ENCODE measurements around the gene FAM222B.

Gene FAM222B

DNA sequence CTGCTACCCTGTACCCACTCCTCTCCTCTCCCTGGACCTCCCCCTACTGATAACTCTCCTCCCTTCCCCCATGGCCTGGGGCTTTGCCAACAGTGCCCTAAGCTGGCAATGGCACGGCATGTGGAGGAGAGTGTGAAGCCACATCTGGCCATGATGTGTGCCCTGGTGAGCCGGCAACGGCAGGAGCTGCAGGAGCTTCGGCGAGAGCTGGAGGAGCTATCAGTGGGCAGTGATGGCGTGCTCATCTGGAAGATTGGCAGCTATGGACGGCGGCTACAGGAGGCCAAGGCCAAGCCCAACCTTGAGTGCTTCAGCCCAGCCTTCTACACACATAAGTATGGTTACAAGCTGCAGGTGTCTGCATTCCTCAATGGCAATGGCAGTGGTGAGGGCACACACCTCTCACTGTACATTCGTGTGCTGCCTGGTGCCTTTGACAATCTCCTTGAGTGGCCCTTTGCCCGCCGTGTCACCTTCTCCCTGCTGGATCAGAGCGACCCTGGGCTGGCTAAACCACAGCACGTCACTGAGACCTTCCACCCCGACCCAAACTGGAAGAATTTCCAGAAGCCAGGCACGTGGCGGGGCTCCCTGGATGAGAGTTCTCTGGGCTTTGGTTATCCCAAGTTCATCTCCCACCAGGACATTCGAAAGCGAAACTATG lies 93.6 kb downstream of the FAM222B start:
- peak in 1 of 10 donors; percentile 85 for DNase-seq

GRCh38 chr17:28747801-28748750 lies 94.5 kb downstream of the FAM222B start:
- intact Hi-C loops (cut with DNase I), result no loop called here
- peak in 1 of 10 donors; percentile 81 for DNase-seq

More for the DNA sequence above, 93.6 kb downstream of the FAM222B start:
- intact Hi-C loops (cut with DNase I), result no loop called here

DNA sequence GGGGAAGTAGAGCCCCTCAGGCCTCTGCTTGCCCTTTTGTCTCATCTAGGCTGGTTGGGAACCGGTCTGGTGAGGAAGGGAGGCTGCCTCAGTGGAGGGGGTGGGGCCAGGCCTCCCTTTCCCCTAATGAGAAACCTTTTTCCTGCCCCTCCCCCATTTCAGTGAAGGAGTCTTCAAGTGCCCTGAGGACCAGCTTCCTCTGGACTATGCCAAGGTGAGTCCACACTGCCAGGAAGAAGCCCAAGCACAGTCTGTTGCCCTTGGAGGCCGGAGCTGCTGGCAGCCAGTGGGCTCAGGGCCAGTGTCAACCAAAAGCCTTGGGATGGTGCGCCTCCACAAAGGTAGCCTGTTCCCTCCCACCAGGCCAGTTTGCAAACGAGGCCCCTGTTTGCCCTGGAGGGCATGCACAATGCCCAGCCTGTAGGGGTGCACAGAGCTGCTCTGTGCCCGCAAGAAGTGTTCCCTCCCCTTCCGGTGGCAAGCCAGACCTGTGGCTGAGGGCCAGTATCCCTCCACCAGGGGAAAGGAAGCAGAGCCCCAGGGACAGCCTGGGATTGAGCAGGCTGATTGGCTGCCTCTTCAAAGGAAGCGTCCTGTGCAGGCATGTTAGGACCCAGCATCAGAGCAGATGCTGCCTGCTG lies 95.4 kb downstream of the FAM222B start:
- DNase-seq, result peak in 8 of 10 donors; percentile 48 to 96 (median 72)
- intact Hi-C loops (cut with DNase I), result no loop called here

- intact Hi-C loops (cut with DNase I), result no loop called here
- peak in 7 of 10 donors; percentile 55 to 95 (median 70) for DNase-seq
Measured at GRCh38 chr17:28746611-28747050, 96.0 kb downstream of the FAM222B start.

GRCh38 chr17:28745786-28746411 lies 96.7 kb downstream of the FAM222B start:
- DNase-seq, result peak in 1 of 10 donors; percentile 77
- intact Hi-C loops (cut with DNase I), result no loop called here

- peak; percentile 83 to 99 (median 88) for DNase-seq
- intact Hi-C loops (cut with DNase I), result no loop called here
Measured at GRCh38 chr17:28744972-28745785, 97.4 kb downstream of the FAM222B start.

DNA sequence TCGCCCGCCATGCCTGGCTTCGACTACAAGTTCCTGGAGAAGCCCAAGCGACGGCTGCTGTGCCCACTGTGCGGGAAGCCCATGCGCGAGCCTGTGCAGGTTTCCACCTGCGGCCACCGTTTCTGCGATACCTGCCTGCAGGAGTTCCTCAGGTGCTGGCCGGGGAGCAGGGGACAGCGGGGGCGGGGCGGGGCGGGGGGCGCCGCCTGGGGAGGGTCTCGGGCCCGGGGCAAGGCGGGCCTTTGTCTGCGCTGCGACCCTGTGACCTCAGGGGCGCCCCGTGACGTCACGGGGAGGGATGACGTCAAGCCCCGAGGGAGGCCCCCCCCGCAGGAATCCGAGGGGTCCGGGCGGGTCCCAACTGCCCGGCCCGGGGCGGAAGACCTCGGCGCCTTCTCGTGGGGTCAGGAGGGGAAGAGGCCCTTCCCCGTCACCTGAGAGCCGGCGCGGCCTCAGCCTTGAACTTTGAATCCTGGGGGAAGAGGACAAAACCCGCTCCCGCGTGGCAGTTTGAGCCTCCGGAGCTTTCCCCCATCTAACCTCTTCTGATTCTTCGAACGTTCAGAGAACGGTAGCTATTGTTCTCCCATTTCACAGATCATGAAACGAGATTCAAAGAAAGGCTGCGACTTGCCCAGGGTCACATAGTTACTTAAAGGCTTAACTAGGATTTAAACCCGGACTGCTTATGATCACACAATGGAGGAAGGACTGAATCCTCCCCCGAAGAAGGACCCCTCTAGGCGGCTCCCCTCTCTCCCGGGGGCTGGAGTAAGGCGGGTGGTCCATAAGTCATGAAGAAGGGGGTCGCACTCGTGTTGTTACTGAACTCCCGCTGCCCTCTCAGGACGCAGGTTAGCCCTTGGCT lies 98.3 kb downstream of the FAM222B start:
- DNase-seq, result peak in 3 of 10 donors; percentile 31 to 89 (median 67)
- intact Hi-C loops (cut with DNase I), result no loop called here

DNA sequence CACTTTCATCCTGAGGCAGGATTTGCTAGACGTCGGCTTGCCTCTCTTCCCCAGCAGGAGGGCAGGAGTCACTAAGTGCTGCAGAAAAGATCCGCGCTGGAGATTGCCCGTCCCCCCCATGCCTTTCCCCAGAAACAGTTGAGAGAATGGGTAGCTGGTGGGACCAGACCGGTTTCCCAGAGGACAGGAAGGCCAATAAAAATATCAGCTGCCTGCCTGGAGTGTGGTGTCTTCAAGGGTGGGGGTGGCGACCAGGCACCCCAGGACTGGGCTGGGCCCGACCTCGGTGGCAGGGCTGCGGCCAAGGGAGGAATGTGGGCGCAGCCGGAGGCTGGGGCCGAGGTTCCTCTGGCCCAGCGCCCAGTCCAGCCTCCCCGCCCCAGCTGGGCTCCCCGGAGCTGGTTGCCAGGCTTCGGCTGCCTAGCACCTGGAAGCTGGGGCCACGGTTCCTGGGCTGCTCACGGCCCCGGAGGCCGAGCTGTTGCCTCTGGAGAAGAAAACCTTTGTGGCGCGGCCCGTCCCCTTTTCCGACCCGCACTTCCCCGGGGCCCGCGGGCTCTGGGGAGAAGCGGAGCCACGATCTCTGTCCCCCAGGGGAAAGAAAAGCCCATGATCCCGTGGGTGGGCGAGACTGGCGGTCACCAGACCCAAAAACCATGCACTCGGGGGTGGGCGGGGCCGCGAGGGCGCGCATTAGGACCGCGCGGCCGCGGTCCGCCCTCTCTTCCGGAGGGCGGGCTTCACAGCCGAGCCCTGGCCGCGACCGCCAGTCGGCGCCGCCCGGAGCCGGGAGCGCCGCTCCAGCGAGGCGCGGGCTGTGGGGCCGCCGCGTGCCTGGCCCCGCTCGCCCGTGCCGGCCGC lies 99.1 kb downstream of the FAM222B start, which contains the start of gene TRAF4:
Gene TRAF4, plus strand, starts transcription at position 769 of the 861 bp plus-strand sequence. CDS start 102 bp downstream, outside the sequence.
- intact Hi-C loops (cut with DNase I), result loop anchor here (1.0 kb wide), 1 partner anchor 14 kb away; no protein-coding TSS in a partner anchor
- peak in 9 of 10 donors; percentile 53 to 94 (median 67) for DNase-seq

DNA sequence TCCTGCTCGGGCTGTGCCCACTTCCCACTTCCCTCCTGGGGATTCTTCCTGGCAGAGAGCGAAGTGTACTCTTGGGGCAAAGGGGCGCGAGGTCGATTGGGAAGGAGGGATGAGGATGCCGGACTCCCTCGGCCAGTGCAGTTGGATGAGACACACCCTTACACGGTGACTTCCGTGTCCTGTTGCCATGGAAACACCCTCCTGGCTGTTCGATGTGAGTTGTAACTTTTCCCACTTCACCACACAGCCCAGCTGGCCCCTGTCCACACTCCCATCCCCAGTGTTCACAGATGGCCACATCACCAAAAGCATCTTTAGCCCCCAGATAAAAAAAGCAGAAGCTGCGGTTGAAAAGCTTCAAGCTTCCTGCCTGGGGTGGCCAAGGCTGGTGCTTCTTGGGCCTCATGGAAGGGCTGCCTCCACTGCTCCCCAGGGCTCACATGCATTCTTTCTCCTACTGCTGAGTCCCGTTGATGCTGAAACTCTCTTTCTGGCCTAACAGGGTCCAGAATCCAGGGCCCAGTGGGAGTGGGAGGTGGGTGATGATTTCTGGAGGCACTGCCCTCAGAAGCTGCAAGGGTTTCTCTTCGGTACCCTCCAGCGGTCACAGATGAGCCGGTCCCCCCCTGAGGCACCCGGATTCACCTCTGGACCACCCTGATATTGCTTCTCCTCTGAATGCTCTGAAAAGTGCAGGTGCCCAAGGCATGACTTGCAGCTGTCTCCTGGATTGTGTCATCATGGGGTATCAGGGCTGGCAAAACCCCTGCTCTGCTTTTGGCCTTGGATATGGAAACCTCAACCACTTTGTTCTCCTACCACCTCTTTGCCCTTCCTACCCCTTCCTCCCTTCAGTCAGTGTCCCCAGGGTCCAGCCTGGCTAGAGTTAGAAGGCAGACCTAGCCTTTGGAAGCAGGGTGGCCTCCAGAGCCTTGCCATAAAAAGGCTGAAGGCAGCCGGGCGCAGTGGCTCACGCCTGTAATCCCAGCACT lies 100.9 kb downstream of the FAM222B start:
- peak in 4 of 10 donors; percentile 34 to 87 (median 68) for DNase-seq
- intact Hi-C loops (cut with DNase I), result no loop called here

GRCh38 chr17:28740406-28741357 lies 101.9 kb downstream of the FAM222B start:
- peak in 2 of 10 donors; percentile 47 for DNase-seq
- intact Hi-C loops (cut with DNase I), result no loop called here

DNA sequence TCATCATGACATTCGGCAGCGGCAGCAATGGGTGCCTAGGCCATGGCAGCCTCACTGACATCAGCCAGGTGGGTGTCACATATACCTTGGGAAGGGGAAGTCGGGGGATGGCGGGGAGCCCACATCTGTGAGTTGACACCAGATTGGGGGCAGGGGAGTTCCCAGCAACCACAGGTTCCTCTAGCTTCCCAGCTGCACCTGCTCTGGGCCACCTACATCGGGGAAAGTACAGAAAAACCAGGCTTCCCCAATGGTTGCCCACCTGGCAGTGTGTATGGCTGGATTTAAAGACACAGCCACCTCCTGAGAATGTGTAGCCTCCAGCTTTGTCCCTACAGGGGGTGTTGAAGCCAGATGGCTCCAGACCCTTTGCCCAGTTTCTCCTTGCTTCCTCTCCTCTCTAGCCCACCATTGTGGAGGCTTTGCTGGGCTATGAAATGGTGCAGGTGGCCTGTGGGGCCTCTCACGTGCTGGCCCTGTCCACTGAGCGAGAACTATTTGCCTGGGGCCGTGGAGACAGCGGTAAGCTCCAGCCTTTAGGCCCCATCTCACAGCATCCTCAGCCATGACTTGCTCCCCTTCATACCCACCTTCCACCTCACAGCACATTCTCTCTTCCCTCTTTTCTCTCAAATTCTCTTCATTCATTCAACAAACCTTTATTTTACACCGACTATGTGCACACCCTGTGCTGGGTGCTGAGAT lies 103.8 kb downstream of the FAM222B start:
- no peak for DNase-seq
- intact Hi-C loops (cut with DNase I), result no loop called here

DNA sequence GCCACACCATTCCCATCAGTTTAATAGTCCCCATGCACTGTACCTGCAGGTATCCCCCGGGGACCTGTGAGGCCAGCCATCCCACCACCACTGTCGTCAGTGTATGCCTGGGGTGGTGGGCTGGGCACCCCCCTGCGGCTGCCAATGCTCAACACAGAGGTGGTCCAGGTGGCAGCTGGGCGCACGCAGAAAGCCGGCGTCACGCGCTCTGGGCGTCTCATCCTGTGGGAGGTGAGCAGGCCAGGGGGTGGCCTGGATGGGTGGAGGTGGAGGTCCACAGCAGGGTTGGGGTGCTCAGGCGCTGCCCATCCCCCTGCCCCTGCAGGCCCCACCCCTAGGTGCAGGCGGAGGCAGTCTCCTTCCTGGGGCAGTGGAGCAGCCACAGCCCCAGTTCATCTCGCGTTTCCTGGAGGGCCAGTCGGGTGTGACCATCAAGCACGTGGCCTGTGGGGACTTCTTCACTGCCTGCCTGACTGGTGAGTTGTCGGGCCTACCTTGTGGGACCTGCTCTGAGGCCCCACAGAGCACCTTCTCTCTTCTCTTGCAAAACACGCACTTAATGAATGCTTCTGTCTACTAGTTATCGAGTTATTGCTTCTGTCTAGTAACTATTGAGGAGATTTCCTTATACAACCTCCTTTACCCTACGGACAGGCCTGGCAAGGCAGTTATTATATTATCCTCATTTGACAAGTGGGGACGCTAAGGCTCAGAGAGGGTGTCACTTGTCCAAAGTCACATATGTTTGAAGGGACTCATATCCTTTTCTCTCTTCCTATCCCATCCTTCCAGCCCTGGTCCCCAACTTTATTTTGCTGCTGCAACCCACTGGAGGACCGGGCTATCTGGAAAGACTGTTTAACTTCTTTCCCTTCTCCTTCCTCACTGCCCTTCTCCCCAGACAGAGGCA lies 104.6 kb downstream of the FAM222B start:
- intact Hi-C loops (cut with DNase I), result no loop called here
- peak in 1 of 10 donors; percentile 51 for DNase-seq

- DNase-seq, result peak in 1 of 10 donors; percentile 22
- intact Hi-C loops (cut with DNase I), result no loop called here
Measured at GRCh38 chr17:28737316-28737715, 105.3 kb downstream of the FAM222B start.

Measured in posterior cingulate gyrus (tissue), 11 donors.